Cardiac muscle cell (in vitro differentiated cells and primary cell): ENCODE measurements around the gene ACTC1. TPM values are rescaled to one million over a fixed set of nuclear protein-coding genes. Genes with fewer than 3 reads are reported as not detected.

Source experiments
- DNase-seq, 2 donors: peaks; one replicate each; pipeline versions ENCODE4 v3.0.0 to v3.0.0-alpha.2; 2010 to 2017; ENCODE audit warnings: low read depth in 1 of 2, low spot score in 1 of 2
- H3K27ac ChIP-seq: fragments of 200-600 bp; sonication (generic); 2 replicates; pipeline ENCODE4 v1.5.1; 2016
- H3K27me3 ChIP-seq: fragments of 200-600 bp; sonication (generic); 2 replicates; pipeline ENCODE4 v1.6.0; 2016; ENCODE audit warnings: control low read depth
- H3K36me3 ChIP-seq: fragments of 200-600 bp; sonication (generic); 2 replicates; pipeline ENCODE4 v1.5.1; 2016; ENCODE audit warnings: control low read depth
- H3K4me1 ChIP-seq: fragments of 200-600 bp; sonication (generic); 2 replicates; pipeline ENCODE4 v1.8.1; 2017; ENCODE audit warnings: low read depth, mild to moderate bottlenecking, mixed run types
- H3K4me3 ChIP-seq: fragments of 200-600 bp; sonication (generic); 2 replicates; pipeline ENCODE4 v1.5.1; 2016; ENCODE audit warnings: mild to moderate bottlenecking
- H3K9me3 ChIP-seq: fragments of 200-600 bp; sonication (generic); 2 replicates; pipeline ENCODE4 v1.5.1; 2017; ENCODE audit warnings: low read depth, mild to moderate bottlenecking, control low read depth
- CTCF ChIP-seq: IDR thresholded peaks from 2 replicates; pipeline ENCODE4 v1.5.1; 2012; ENCODE audit warnings: low read depth, mild to moderate bottlenecking, low read length
- polyA plus RNA-seq: library from polyadenylated mRNA; unstranded; fragments of >200 nt; fragmentation: Nextera tagmentation; extraction: Ambion mirVana; gene quantifications from 2 replicates; pipeline ENCODE4 v1.2.1, GENCODE V29; 2016
- total RNA-seq: library from RNA; depleted of rRNA; stranded (reverse); fragments of >200 nt; gene quantifications from 2 replicates; pipeline ENCODE4 v1.2.3, GENCODE V29; 2016

ACTC1 gene
- 1,687 and 2,394 TPM in 2 replicates for total RNA-seq
- polyA plus RNA-seq = 7,757 and 12,075 TPM in 2 replicates

DNA sequence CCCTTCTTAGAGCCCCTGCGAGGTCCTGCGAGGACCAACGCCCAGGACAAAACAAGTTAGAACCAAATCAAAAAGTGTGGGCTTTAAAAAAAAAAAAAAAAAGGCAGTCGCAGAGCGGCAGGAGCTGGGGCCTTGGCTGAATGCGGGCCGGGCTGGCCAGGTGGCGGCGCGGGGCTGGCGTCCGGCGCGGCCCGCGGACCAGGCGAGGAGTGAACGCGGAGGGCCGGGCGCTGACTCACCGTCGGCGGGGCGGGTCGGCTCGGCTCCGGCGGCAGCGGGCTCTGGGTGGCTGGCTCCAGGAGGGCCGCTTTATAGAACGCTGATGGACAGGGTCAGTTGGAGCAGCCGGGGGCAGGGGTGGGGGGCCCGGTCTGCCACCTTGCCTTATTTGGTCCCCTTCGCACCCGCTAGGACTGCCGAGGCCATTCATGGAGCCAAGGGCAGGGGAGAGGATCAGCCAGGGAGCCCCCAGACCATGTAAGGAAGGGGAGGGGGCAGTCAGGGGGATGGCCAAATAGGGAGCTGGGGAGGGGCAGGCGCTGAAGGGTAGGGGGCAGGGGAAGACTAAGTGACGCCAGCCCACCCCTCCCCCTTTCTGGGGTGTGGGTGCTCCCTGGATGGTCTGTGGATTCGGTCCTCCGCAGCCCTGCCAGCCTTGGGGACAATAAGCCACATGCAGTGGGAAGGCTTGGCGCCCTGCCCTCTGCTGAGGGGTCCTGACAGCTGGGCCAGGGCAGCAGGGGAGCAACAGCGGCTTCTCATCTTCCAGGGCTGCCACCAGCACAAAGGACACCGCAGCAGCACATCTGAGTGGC, at the start of gene ACTC1:
Gene ACTC1, minus strand, starts transcription at position 283 of the 815 bp plus-strand sequence. CDS start 741 bp downstream, outside the sequence.
- peak within 1 kb of the TSS; percentile 82 for H3K4me3 ChIP-seq
- peaks cover 45% of the 10 kb centered on the region for H3K4me1 ChIP-seq
- peak; percentile 55 to 96 for DNase-seq
- peak within 1 kb of the TSS; percentile 100 for H3K27ac ChIP-seq
- no peaks in the 10 kb centered on the region for H3K27me3 ChIP-seq
- H3K9me3 ChIP-seq = no peaks in the 10 kb centered on the region
- peaks cover 46% of the 10 kb centered on the region for H3K36me3 ChIP-seq
- TF ChIP-seq CTCF = no peak

DNA sequence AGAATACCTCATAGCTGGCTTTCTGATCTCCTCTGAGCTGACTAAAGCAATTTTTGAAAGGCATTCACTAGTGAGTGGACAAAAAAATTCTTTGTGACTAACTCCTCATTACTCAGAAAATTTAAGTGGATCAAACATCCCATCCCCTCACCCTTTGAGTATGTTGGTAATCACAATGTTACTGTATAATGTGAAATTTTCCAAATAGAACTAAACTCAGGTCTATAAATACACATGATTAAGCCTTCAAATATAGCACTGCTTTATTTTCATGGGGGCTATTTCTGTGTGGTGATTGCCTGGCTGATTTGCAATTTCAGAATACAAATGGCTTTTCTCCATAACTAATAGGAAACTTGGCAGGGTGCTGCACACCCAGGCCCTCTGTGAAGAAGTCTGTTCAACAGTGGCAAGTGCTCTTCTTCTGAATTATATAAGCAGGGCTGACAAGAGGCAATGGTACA, 45.9 kb upstream of the ACTC1 start:
- Histone ChIP-seq H3K27ac (no peak overlapping the region), H3K36me3 (no peaks in the 10 kb centered on the region), H3K27me3 (no peaks in the 10 kb centered on the region), H3K4me3 (no peak overlapping the region), H3K4me1 (no peaks in the 10 kb centered on the region), H3K9me3 (no peaks in the 10 kb centered on the region)
- no peak for TF ChIP-seq CTCF
- no peak for DNase-seq

GRCh38 chr15:34838282-34838681, 42.9 kb upstream of the ACTC1 start:
- no peak for TF ChIP-seq CTCF
- Histone ChIP-seq H3K4me3 (no peak overlapping the region), H3K36me3 (no peaks in the 10 kb centered on the region), H3K9me3 (no peaks in the 10 kb centered on the region), H3K27me3 (no peaks in the 10 kb centered on the region), H3K4me1 (no peaks in the 10 kb centered on the region), H3K27ac (no peak overlapping the region)
- DNase-seq = no peak

GRCh38 chr15:34837246-34838016, 42.1 kb upstream of the ACTC1 start:
- DNase-seq = peak in 1 of 2 donors; percentile 32
- no peak overlapping the region for H3K4me3 ChIP-seq
- no peaks in the 10 kb centered on the region for H3K27me3 ChIP-seq
- H3K4me1 ChIP-seq = no peaks in the 10 kb centered on the region
- no peaks in the 10 kb centered on the region for H3K36me3 ChIP-seq
- TF ChIP-seq CTCF = no peak
- H3K27ac ChIP-seq = no peak overlapping the region
- no peaks in the 10 kb centered on the region for H3K9me3 ChIP-seq

DNA sequence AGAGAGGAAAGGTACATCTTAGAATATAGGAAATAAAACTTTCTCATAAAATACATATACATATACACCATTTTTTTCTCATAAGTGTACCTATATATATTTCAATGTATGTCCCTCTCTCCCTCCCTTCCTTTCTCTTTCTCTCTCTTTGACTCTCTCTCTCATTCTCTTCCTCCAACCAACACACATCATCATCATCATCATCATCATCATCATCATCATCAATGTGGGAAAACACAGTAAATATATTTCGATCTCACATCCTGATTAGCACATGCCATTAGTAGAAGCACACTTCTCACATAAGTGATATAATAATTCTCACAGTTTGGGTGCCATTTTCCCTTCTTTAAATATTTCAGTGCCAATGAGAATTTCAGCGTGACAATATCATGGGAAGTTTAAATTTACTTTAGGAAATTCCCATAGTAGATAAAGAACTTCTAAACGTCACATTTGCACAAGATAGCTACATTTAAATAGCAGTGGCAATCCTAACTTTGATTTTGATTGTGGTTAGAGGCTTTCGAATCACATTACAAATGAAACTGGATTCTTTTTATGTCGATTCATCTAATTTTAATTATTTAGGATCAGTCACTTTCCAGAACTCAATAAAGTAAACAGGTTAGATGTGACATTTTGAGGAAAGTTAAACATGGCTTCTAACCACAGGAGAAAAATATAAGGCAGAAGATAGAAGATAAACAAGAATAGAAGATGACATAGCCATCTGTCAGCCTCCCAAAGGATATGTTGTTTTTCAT, 33.0 kb upstream of the ACTC1 start:
- peaks cover 4% of the 10 kb centered on the region for H3K4me1 ChIP-seq
- no peak for TF ChIP-seq CTCF
- no peak for DNase-seq
- H3K9me3 ChIP-seq = no peaks in the 10 kb centered on the region
- H3K4me3 ChIP-seq = no peak overlapping the region
- H3K27me3 ChIP-seq = no peaks in the 10 kb centered on the region
- no peak overlapping the region for H3K27ac ChIP-seq
- no peaks in the 10 kb centered on the region for H3K36me3 ChIP-seq
